Mammary epithelial cell (primary cell): ENCODE results near the gene SPTAN1.

Experiments
- CTCF ChIP-seq, 2 donors: IDR thresholded peaks in 1 of 2; conservative IDR thresholded peaks in 1 of 2; 2 replicates each; pipeline ENCODE4 v1.5.1; 2011 to 2012; ENCODE audit warnings: inconsistent platforms in 2 of 2, low read length in 2 of 2, mild to moderate bottlenecking in 2 of 2, control low read depth in 1 of 2, low read depth in 1 of 2; ENCODE audit not compliant: insufficient read depth in 1 of 2; ENCODE audit errors: extremely low read depth in 1 of 2
- EZH2 ChIP-seq: IDR thresholded peaks from 2 replicates; pipeline ENCODE4 v1.6.1; 2012; ENCODE audit warnings: low read length, inconsistent platforms, borderline replicate concordance

- TF ChIP-seq CTCF (conservative IDR thresholded peaks at IDR 0.05 in 1 of 2, IDR thresholded peaks at IDR 0.05 in 1 of 2; ENCODE audit: extremely low read depth in 1 of 2, insufficient read depth in 1 of 2, low read depth in 1 of 2, low read length in 2 of 2) = no peak
- no peak for TF ChIP-seq EZH2
Observed at GRCh38 chr9:128629136-128629535, 76.7 kb downstream of the SPTAN1 start.
